GM12878 (cell line): ENCODE data around the gene UBXN4. TPM values are rescaled to one million over a fixed set of nuclear protein-coding genes. Genes with fewer than 3 reads are reported as not detected.

Source experiments
- CHD2 ChIP-seq: IDR thresholded peaks from 2 replicates; pipeline ENCODE4 v1.6.1; 2011; ENCODE audit warnings: low read depth, low read length, improper control_type of control experiment, borderline replicate concordance
- HCFC1 ChIP-seq: fragments of 150-350 bp; IDR thresholded peaks from 2 replicates; pipeline ENCODE4 v1.6.1; 2014; ENCODE audit warnings: low read length
- NFYB ChIP-seq: IDR thresholded peaks from 2 replicates; pipeline ENCODE4 v1.6.1; 2011; ENCODE audit warnings: low read depth, mild to moderate bottlenecking, low read length, improper control_type of control experiment, moderate library complexity; ENCODE audit not compliant: insufficient read depth
- NR2C2 ChIP-seq: IDR thresholded peaks from 2 replicates; pipeline ENCODE4 v1.6.1; 2011; ENCODE audit warnings: borderline replicate concordance, low read depth; ENCODE audit not compliant: control insufficient read depth, insufficient read length
- RBBP5 ChIP-seq: fragments of 200-600 bp; sonication (generic); conservative IDR thresholded peaks from 2 replicates; pipeline ENCODE4 v1.6.1; 2016
- RFX5 ChIP-seq: IDR thresholded peaks from 2 replicates; pipeline ENCODE4 v1.6.1; 2011; ENCODE audit warnings: low read depth, low read length, improper control_type of control experiment
- YY1 ChIP-seq: IDR thresholded peaks from 2 replicates; pipeline ENCODE4 v1.6.1; 2011; ENCODE audit warnings: low read depth, mild to moderate bottlenecking, low read length
- ZBTB33 ChIP-seq: fragments of 450-650 bp; IDR thresholded peaks from 2 replicates; pipeline ENCODE4 v1.6.1; 2017; ENCODE audit warnings: mild to moderate bottlenecking
- polyA plus RNA-seq, 11 experiments: library from polyadenylated mRNA; depleted of rRNA in 4 of 11; unstranded in 6 of 11; stranded (reverse) in 5 of 11; fragments of >200 nt; fragmentation: Nextera tagmentation in 4 of 11; fragmentation: Illumina TruSeq in 1 of 11; extraction: Ambion mirVana in 4 of 11; extraction: Trizol in 1 of 11; gene quantifications; 1 replicate in 1 of 11; 2 replicates in 10 of 11; pipeline versions ENCODE4 v1.2.1 to v1.2.3, GENCODE V29; 2011 to 2016; ENCODE audit warnings: inconsistent platforms in 2 of 11, missing spikeins in 2 of 11, low read depth in 1 of 11
- total RNA-seq, 4 experiments: library from RNA; depleted of rRNA in 3 of 4; stranded (reverse); fragments of >200 nt in 3 of 4; fragmentation: Illumina TruSeq in 1 of 4; extraction: Trizol in 1 of 4; gene quantifications; 2 replicates each; pipeline versions ENCODE4 v1.2.1 to v1.2.3, GENCODE V29; 2013 to 2021
- TF ChIP-seq, protein P1 (sequence below): fragments of 450-650 bp; formaldehyde crosslinking; IDR thresholded peaks from 2 replicates; pipeline ENCODE4 v1.4.0; 2022; ENCODE audit warnings: mild to moderate bottlenecking, moderate library complexity
- TF ChIP-seq, protein P2 (sequence below): fragments of 450-650 bp; IDR thresholded peaks from 2 replicates; pipeline ENCODE4 v1.6.1; 2018; ENCODE audit warnings: borderline replicate concordance, mild to moderate bottlenecking; ENCODE audit not compliant: partially characterized antibody

The UBXN4 gene
- total and polyA plus RNA-seq, 10 of the 15 experiments (the other 5 are each of a cell fraction or from before 2014, with no cell fraction given) = 52.6 to 133 (median 71.9) TPM

- no peak for TF ChIP-seq ZBTB33
- TF ChIP-seq RBBP5 = no peak
- no peak for TF ChIP-seq NFYB
- TF ChIP-seq HCFC1 = no peak
- TF ChIP-seq, protein P1, sequence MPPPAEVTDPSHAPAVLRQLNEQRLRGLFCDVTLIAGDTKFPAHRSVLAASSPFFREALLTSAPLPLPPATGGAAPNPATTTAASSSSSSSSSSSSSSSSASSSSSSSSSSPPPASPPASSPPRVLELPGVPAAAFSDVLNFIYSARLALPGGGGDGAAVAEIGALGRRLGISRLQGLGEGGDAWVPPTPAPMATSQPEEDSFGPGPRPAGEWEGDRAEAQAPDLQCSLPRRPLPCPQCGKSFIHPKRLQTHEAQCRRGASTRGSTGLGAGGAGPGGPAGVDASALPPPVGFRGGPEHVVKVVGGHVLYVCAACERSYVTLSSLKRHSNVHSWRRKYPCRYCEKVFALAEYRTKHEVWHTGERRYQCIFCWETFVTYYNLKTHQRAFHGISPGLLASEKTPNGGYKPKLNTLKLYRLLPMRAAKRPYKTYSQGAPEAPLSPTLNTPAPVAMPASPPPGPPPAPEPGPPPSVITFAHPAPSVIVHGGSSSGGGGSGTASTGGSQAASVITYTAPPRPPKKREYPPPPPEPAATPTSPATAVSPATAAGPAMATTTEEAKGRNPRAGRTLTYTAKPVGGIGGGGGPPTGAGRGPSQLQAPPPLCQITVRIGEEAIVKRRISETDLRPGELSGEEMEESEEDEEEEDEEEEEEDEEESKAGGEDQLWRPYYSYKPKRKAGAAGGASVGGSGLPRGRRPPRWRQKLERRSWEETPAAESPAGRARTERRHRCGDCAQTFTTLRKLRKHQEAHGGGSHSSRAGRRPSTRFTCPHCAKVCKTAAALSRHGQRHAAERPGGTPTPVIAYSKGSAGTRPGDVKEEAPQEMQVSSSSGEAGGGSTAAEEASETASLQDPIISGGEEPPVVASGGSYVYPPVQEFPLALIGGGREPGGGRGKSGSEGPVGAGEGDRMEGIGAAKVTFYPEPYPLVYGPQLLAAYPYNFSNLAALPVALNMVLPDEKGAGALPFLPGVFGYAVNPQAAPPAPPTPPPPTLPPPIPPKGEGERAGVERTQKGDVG (CRISPR knock-in tag) = no peak
- TF ChIP-seq CHD2 = no peak
- no peak for TF ChIP-seq RFX5
- TF ChIP-seq YY1 = no peak
- TF ChIP-seq NR2C2 = no peak
- TF ChIP-seq, protein P2, sequence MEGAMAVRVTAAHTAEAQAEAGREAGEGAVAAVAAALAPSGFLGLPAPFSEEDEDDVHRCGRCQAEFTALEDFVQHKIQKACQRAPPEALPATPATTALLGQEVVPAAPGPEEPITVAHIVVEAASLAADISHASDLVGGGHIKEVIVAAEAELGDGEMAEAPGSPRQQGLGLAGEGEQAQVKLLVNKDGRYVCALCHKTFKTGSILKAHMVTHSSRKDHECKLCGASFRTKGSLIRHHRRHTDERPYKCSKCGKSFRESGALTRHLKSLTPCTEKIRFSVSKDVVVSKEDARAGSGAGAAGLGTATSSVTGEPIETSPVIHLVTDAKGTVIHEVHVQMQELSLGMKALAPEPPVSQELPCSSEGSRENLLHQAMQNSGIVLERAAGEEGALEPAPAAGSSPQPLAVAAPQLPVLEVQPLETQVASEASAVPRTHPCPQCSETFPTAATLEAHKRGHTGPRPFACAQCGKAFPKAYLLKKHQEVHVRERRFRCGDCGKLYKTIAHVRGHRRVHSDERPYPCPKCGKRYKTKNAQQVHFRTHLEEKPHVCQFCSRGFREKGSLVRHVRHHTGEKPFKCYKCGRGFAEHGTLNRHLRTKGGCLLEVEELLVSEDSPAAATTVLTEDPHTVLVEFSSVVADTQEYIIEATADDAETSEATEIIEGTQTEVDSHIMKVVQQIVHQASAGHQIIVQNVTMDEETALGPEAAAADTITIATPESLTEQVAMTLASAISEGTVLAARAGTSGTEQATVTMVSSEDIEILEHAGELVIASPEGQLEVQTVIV = no peak
- TF ChIP-seq, all 136 proteins: peak for 6
These were observed 3.2 kb downstream of the UBXN4 start (continued) for GRCh38 chr2:135744760-135745314.
